Vagina (tissue), 2 donors: ENCODE results near the gene RITA1.

Experiments
- POLR2A ChIP-seq, 2 donors: fragments of 450-650 bp; IDR thresholded peaks; one replicate each; pipeline ENCODE4 v1.6.1; 2017; ENCODE audit warnings: antibody characterized with exemption in 2 of 2, mild to moderate bottlenecking in 2 of 2, moderate library complexity in 2 of 2
- POLR2AphosphoS5 ChIP-seq, 2 donors: sonication (generic); formaldehyde crosslinking; IDR thresholded peaks; one replicate each; pipeline ENCODE4 v1.9.0; 2017; ENCODE audit warnings: antibody characterized with exemption in 2 of 2, mild to moderate bottlenecking in 2 of 2, low read depth in 1 of 2; ENCODE audit not compliant: insufficient read depth in 1 of 2
- TF ChIP-seq, protein P1 (sequence below), 3 experiments: fragments of 450-650 bp in 2 of 3; fragments of 200-600 bp in 1 of 3; sonication (generic) in 1 of 3; IDR thresholded peaks; one replicate each; pipeline ENCODE4 v1.5.1; 2017 to 2019; ENCODE audit warnings: antibody characterized with exemption in 3 of 3, mild to moderate bottlenecking in 2 of 3, moderate library complexity in 2 of 3

DNA sequence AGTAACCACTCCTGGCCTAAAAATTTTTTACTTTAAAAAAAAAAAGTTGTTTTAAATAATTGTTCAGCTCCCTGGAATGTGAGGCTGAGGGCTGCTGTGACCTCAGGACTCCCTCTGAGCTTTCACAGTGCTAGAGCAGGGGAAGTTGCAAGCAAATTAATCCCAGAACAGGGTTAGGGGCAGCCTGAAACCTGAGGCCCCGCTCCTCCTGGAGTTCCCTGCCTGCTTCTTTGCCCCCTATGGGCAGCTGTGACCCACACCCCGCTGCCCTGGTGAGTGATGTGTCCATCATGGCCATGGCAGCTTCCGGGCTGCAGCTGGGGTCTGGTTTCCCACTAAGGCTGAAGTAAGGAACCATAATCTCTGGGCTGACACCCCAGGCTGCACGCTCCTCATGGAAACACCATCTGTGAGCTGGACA, 9.5 kb downstream of the RITA1 start:
- TF ChIP-seq, protein P1, sequence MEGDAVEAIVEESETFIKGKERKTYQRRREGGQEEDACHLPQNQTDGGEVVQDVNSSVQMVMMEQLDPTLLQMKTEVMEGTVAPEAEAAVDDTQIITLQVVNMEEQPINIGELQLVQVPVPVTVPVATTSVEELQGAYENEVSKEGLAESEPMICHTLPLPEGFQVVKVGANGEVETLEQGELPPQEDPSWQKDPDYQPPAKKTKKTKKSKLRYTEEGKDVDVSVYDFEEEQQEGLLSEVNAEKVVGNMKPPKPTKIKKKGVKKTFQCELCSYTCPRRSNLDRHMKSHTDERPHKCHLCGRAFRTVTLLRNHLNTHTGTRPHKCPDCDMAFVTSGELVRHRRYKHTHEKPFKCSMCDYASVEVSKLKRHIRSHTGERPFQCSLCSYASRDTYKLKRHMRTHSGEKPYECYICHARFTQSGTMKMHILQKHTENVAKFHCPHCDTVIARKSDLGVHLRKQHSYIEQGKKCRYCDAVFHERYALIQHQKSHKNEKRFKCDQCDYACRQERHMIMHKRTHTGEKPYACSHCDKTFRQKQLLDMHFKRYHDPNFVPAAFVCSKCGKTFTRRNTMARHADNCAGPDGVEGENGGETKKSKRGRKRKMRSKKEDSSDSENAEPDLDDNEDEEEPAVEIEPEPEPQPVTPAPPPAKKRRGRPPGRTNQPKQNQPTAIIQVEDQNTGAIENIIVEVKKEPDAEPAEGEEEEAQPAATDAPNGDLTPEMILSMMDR (IDR thresholded peaks at IDR 0.05): no peak
- TF ChIP-seq POLR2A (IDR thresholded peaks at IDR 0.05) (no peak), POLR2AphosphoS5 (IDR thresholded peaks at IDR 0.05; ENCODE audit: insufficient read depth in 1 of 2, low read depth in 1 of 2) (no peak)
